Measurements from ENCODE around the gene MYH14. TPM values are rescaled to one million over a fixed set of nuclear protein-coding genes. Genes with fewer than 3 reads are reported as not detected.

Gene MYH14
- total RNA-seq, 1 donor from 2014 or later: 113 TPM

GRCh38 chr19:50244695-50245094 is 41.3 kb downstream of the MYH14 start:
- ATAC-seq: no peak
- no peak overlapping the region for H3K27ac ChIP-seq

GRCh38 chr19:50248413-50248812 is 45.0 kb downstream of the MYH14 start:
- no peaks in the 10 kb centered on the region for H3K9me3 ChIP-seq
- no peak for ATAC-seq
- no peaks in the 10 kb centered on the region for H3K4me1 ChIP-seq
- no peak for DNase-seq
- TF ChIP-seq CTCF (IDR thresholded peaks at IDR 0.05): no peak
- H3K36me3 ChIP-seq: peaks cover 18% of the 10 kb centered on the region
- H3K27me3 ChIP-seq (ENCODE audit: low read depth): no peaks in the 10 kb centered on the region
- H3K4me3 ChIP-seq: no peak overlapping the region
- no peak overlapping the region for H3K27ac ChIP-seq
- intact Hi-C loops (cut with DNase I): no loop called here

More at GRCh38 chr19:50244695-50245094, 41.3 kb downstream of the MYH14 start:
- Histone ChIP-seq H3K36me3 (no peaks in the 10 kb centered on the region), H3K4me1 (no peaks in the 10 kb centered on the region), H3K4me3 (no peak overlapping the region), H3K9me3 (no peaks in the 10 kb centered on the region), H3K27me3 (ENCODE audit: low read depth) (no peaks in the 10 kb centered on the region)
- no peak for DNase-seq
- no peak for TF ChIP-seq CTCF (IDR thresholded peaks at IDR 0.05)
- intact Hi-C loops (cut with DNase I): no loop called here

- no peak for ATAC-seq
- Histone ChIP-seq H3K27me3 (ENCODE audit: low read depth) (no peaks in the 10 kb centered on the region), H3K9me3 (no peaks in the 10 kb centered on the region), H3K27ac (no peak overlapping the region), H3K4me1 (no peaks in the 10 kb centered on the region), H3K4me3 (no peak overlapping the region), H3K36me3 (peaks cover 22% of the 10 kb centered on the region)
- intact Hi-C loops (cut with DNase I): no loop called here
- no peak for TF ChIP-seq CTCF (IDR thresholded peaks at IDR 0.05)
- DNase-seq: no peak
Measured at GRCh38 chr19:50248826-50249225, 45.4 kb downstream of the MYH14 start.

DNA sequence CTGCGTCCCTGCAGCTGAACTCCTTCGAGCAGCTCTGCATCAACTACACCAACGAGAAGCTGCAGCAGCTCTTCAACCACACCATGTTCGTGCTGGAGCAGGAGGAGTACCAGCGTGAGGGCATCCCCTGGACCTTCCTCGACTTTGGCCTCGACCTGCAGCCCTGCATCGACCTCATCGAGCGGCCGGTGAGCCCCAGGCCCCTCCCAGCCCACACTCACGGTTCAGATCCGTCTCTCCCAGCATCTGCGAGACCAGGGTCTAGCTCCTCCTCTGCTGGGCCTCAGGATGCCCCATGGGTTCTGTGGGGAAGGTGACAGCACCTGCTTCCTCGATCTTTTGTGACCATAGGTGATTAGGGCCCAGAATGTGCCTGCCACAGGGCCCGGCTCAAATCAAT is 46.2 kb downstream of the MYH14 start:
- H3K27ac ChIP-seq: no peak overlapping the region
- H3K9me3 ChIP-seq: no peaks in the 10 kb centered on the region
- ATAC-seq: no peak
- no peak overlapping the region for H3K4me3 ChIP-seq
- TF ChIP-seq CTCF (IDR thresholded peaks at IDR 0.05): no peak
- peaks cover 30% of the 10 kb centered on the region for H3K36me3 ChIP-seq
- no peak for DNase-seq
- no peaks in the 10 kb centered on the region for H3K27me3 ChIP-seq (ENCODE audit: low read depth)
- no peaks in the 10 kb centered on the region for H3K4me1 ChIP-seq
- intact Hi-C loops (cut with DNase I): no loop called here

DNA sequence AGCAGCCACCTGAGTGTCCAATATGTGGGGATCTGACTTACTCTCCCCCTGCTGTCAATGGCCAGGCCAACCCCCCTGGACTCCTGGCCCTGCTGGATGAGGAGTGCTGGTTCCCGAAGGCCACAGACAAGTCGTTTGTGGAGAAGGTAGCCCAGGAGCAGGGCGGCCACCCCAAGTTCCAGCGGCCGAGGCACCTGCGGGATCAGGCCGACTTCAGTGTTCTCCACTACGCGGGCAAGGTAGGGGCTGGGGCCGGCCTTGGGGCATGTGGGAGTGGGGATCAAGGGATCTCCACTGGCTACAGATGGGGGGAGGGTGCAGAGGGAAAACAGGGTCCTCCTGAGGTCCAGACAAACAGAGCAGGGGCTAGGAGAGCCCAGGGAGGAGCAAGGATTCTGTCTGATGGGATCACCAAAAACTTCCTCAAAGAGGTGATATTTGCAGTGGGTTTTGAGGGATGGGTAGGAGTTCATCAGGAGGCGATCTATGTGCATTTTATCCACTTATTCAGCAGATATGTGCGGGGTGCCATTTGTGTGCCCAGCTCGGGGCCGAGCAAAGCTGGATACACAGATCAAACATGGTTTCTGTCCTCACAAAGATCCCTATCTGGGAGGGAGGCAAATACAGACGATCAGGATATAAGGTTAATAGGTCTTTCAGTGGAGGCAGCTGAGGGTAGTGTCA is 47.2 kb downstream of the MYH14 start:
- intact Hi-C loops (cut with DNase I): no loop called here
- ATAC-seq (no peak), DNase-seq (no peak)
- TF ChIP-seq CTCF (IDR thresholded peaks at IDR 0.05): no peak
- peaks cover 36% of the 10 kb centered on the region for H3K36me3 ChIP-seq
- no peaks in the 10 kb centered on the region for H3K9me3 ChIP-seq
- no peaks in the 10 kb centered on the region for H3K4me1 ChIP-seq
- no peak overlapping the region for H3K27ac ChIP-seq
- H3K27me3 ChIP-seq (ENCODE audit: low read depth): no peaks in the 10 kb centered on the region
- no peak overlapping the region for H3K4me3 ChIP-seq

Measured in lower lobe of right lung (tissue), 2 donors.